Loucy (cell line): ENCODE measurements around the gene RALGPS1.

ENCODE experiments used
- H2AFZ ChIP-seq: fragments of 200-600 bp; sonication (generic); 2 replicates; pipeline ENCODE4 v1.6.0; 2016; ENCODE audit warnings: antibody characterized with exemption, mild to moderate bottlenecking, low read length, moderate library complexity
- H3F3A ChIP-seq: fragments of 200-600 bp; 2 replicates; pipeline ENCODE4 v1.6.0; 2016; ENCODE audit warnings: antibody characterized with exemption, low read depth, mild to moderate bottlenecking
- H3K27me3 ChIP-seq: fragments of 200-600 bp; sonication (generic); 2 replicates; pipeline ENCODE4 v1.6.1; 2014; ENCODE audit warnings: low read length, mild to moderate bottlenecking; ENCODE audit not compliant: insufficient read depth, poor library complexity, severe bottlenecking
- H3K36me3 ChIP-seq: fragments of 200-600 bp; sonication (generic); 2 replicates; pipeline ENCODE4 v1.6.1; 2016; ENCODE audit warnings: low read length; ENCODE audit not compliant: insufficient read depth
- H3K4me1 ChIP-seq: fragments of 200-600 bp; sonication (generic); 2 replicates; pipeline ENCODE4 v1.5.1; 2014; ENCODE audit warnings: low read length, mild to moderate bottlenecking; ENCODE audit not compliant: insufficient read depth, poor library complexity, severe bottlenecking
- H3K4me2 ChIP-seq: fragments of 200-600 bp; sonication (generic); 2 replicates; pipeline ENCODE4 v1.6.0; 2014; ENCODE audit warnings: antibody characterized with exemption, low read length, low read depth, mild to moderate bottlenecking; ENCODE audit not compliant: poor library complexity, severe bottlenecking
- H3K4me3 ChIP-seq: fragments of 200-600 bp; sonication (generic); 2 replicates; pipeline ENCODE4 v1.5.1; 2014; ENCODE audit warnings: low read length, mild to moderate bottlenecking, mixed read lengths; ENCODE audit not compliant: poor library complexity, severe bottlenecking
- H3K79me2 ChIP-seq: fragments of 200-600 bp; sonication (generic); 2 replicates; pipeline ENCODE4 v1.6.1; 2014; ENCODE audit warnings: low read length; ENCODE audit not compliant: insufficient read depth
- H3K9ac ChIP-seq: fragments of 200-600 bp; sonication (generic); 2 replicates; pipeline ENCODE4 v1.6.0; 2014; ENCODE audit warnings: mild to moderate bottlenecking, low read depth, low read length, moderate library complexity; ENCODE audit not compliant: poor library complexity, severe bottlenecking
- H3K9me2 ChIP-seq: fragments of 200-600 bp; sonication (generic); replicated peaks from 2 replicates; pipeline ENCODE4 v1.6.1; 2016; ENCODE audit warnings: low read depth, low read length, mixed read lengths
- H3K9me3 ChIP-seq: fragments of 200-600 bp; sonication (generic); 2 replicates; pipeline ENCODE4 v1.6.1; 2014; ENCODE audit warnings: mild to moderate bottlenecking, antibody characterized with exemption, low read length, low read depth; ENCODE audit not compliant: insufficient read depth
- H4K20me1 ChIP-seq: fragments of 200-600 bp; sonication (generic); 2 replicates; pipeline ENCODE4 v1.6.0; 2014; ENCODE audit warnings: antibody characterized with exemption, low read length, mild to moderate bottlenecking; ENCODE audit not compliant: insufficient read depth, poor library complexity, severe bottlenecking
- EZH2phosphoT487 ChIP-seq: fragments of 200-600 bp; IDR thresholded peaks from 2 replicates; pipeline ENCODE4 v1.6.1; 2018; ENCODE audit warnings: antibody characterized with exemption, mild to moderate bottlenecking, moderate library complexity, borderline replicate concordance
- TF ChIP-seq, protein P1 (sequence below): fragments of 200-600 bp; sonication (generic); conservative IDR thresholded peaks from 2 replicates; pipeline ENCODE4 v1.5.1; 2014; ENCODE audit warnings: mild to moderate bottlenecking, antibody characterized with exemption, low read length

Gene RALGPS1

GRCh38 chr9:127167560-127168326 is 253.2 kb downstream of the RALGPS1 start:
- no peak for TF ChIP-seq EZH2phosphoT487
- TF ChIP-seq, protein P1, sequence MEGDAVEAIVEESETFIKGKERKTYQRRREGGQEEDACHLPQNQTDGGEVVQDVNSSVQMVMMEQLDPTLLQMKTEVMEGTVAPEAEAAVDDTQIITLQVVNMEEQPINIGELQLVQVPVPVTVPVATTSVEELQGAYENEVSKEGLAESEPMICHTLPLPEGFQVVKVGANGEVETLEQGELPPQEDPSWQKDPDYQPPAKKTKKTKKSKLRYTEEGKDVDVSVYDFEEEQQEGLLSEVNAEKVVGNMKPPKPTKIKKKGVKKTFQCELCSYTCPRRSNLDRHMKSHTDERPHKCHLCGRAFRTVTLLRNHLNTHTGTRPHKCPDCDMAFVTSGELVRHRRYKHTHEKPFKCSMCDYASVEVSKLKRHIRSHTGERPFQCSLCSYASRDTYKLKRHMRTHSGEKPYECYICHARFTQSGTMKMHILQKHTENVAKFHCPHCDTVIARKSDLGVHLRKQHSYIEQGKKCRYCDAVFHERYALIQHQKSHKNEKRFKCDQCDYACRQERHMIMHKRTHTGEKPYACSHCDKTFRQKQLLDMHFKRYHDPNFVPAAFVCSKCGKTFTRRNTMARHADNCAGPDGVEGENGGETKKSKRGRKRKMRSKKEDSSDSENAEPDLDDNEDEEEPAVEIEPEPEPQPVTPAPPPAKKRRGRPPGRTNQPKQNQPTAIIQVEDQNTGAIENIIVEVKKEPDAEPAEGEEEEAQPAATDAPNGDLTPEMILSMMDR = no peak

GRCh38 chr9:127168756-127169574 is 254.4 kb downstream of the RALGPS1 start:
- Histone ChIP-seq H3K79me2 (no peaks in the 10 kb centered on the region), H3F3A (no peaks in the 10 kb centered on the region), H3K36me3 (no peaks in the 10 kb centered on the region), H3K4me2 (no peak overlapping the region), H3K4me3 (no peak overlapping the region), H3K9ac (no peak overlapping the region), H3K9me3 (no peaks in the 10 kb centered on the region), H4K20me1 (no peaks in the 10 kb centered on the region), H3K4me1 (peaks cover 7% of the 10 kb centered on the region), H2AFZ (no peak overlapping the region), H3K27me3 (no peaks in the 10 kb centered on the region), H3K9me2 (no peaks in the 10 kb centered on the region)
- TF ChIP-seq, protein P1 = no peak
- TF ChIP-seq EZH2phosphoT487 = no peak

More at GRCh38 chr9:127167560-127168326, 253.2 kb downstream of the RALGPS1 start:
- Histone ChIP-seq H3K4me3 (no peak overlapping the region), H3K9me2 (no peaks in the 10 kb centered on the region), H3K36me3 (no peaks in the 10 kb centered on the region), H4K20me1 (no peaks in the 10 kb centered on the region), H2AFZ (no peak overlapping the region), H3K9ac (no peak overlapping the region), H3K9me3 (no peaks in the 10 kb centered on the region), H3K4me1 (peaks cover 18% of the 10 kb centered on the region), H3K79me2 (no peaks in the 10 kb centered on the region), H3K4me2 (no peak overlapping the region), H3F3A (peaks cover 10% of the 10 kb centered on the region), H3K27me3 (no peaks in the 10 kb centered on the region)

GRCh38 chr9:127169575-127169883 is 254.9 kb downstream of the RALGPS1 start:
- no peaks in the 10 kb centered on the region for H3K79me2 ChIP-seq
- H3F3A ChIP-seq = no peaks in the 10 kb centered on the region
- no peak overlapping the region for H3K9ac ChIP-seq
- H3K4me1 ChIP-seq = peaks cover 7% of the 10 kb centered on the region
- H3K27me3 ChIP-seq = no peaks in the 10 kb centered on the region
- TF ChIP-seq, protein P1 = no peak
- no peaks in the 10 kb centered on the region for H4K20me1 ChIP-seq
- H3K4me3 ChIP-seq = no peak overlapping the region
- H3K4me2 ChIP-seq = no peak overlapping the region
- no peaks in the 10 kb centered on the region for H3K9me3 ChIP-seq
- no peaks in the 10 kb centered on the region for H3K36me3 ChIP-seq
- H2AFZ ChIP-seq = no peak overlapping the region
- H3K9me2 ChIP-seq = no peaks in the 10 kb centered on the region
